Measurements from ENCODE around the gene MT1B. TPM values are rescaled to one million over a fixed set of nuclear protein-coding genes. Genes with fewer than 3 reads are reported as not detected.

The MT1B gene
- total RNA-seq, 1 experiment from 2014 or later: not detected

- DNase-seq (ENCODE audit: low read depth, low spot score): no peak
- no peak overlapping the region for H2AFZ ChIP-seq (ENCODE audit: low read depth, low read length, poor library complexity, severe bottlenecking)
- no peak for ATAC-seq
- no peaks in the 10 kb centered on the region for H3K9me3 ChIP-seq (ENCODE audit: control insufficient read depth in 1 of 2, insufficient read depth in 1 of 2, low read depth in 1 of 2, low read length in 2 of 2)
- no peak overlapping the region for H3K27ac ChIP-seq (ENCODE audit: low read depth, low read length)
- TF ChIP-seq SP1 (IDR thresholded peaks at IDR 0.05; ENCODE audit: low read depth) (no peak), MAX (IDR thresholded peaks at IDR 0.05) (no peak), JUND (IDR thresholded peaks at IDR 0.05) (no peak), RAD21 (IDR thresholded peaks at IDR 0.05; ENCODE audit: low read depth) (no peak), ELF1 (IDR thresholded peaks at IDR 0.05; ENCODE audit: borderline replicate concordance, low read depth) (no peak), REST (IDR thresholded peaks at IDR 0.05; ENCODE audit: low read depth) (no peak), EZH2phosphoT487 (IDR thresholded peaks at IDR 0.05; ENCODE audit: borderline replicate concordance) (no peak), CTCF (IDR thresholded peaks at IDR 0.05 in 2 of 3, conservative IDR thresholded peaks at IDR 0.05 in 1 of 3; ENCODE audit: borderline replicate concordance in 1 of 3, insufficient read depth in 1 of 3, low read depth in 2 of 3, low read length in 2 of 3) (no peak), SRF (IDR thresholded peaks at IDR 0.05; ENCODE audit: low read depth) (no peak), YY1 (IDR thresholded peaks at IDR 0.05; ENCODE audit: extremely low read depth, insufficient replicate concordance, low read depth, low read length) (no peak)
- H3K9me2 ChIP-seq (ENCODE audit: insufficient read depth): no peaks in the 10 kb centered on the region
- no peak overlapping the region for H3K9ac ChIP-seq (ENCODE audit: low read length)
- CTCF ChIA-PET: no interaction called here
- BruUV-seq (replicated peaks): no TSS peak
- H4K20me1 ChIP-seq (ENCODE audit: insufficient read depth): no peaks in the 10 kb centered on the region
- H3K4me2 ChIP-seq (ENCODE audit: low read length): no peak overlapping the region
- H3K4me1 ChIP-seq (ENCODE audit: control insufficient read depth in 1 of 2, insufficient read depth in 2 of 2, low read length in 2 of 2): peaks cover 16 to 25% of the 10 kb centered on the region in 2 experiments
- RAD21 ChIA-PET (ENCODE audit: low non-redundant PET in 1 of 2, low total read pairs in 2 of 2, uncharacterized antibody in 2 of 2, unreplicated experiment in 2 of 2): no interaction called here
- POLR2A ChIA-PET: no interaction called here
- no peaks in the 10 kb centered on the region for H3K36me3 ChIP-seq (ENCODE audit: control insufficient read depth in 1 of 2, insufficient read depth in 2 of 2, low read length in 2 of 2)
- no peaks in the 10 kb centered on the region for H3K79me2 ChIP-seq (ENCODE audit: insufficient read depth, low read length)
- no peaks in the 10 kb centered on the region for H3K27me3 ChIP-seq (ENCODE audit: insufficient read depth, low read length)
- no peak overlapping the region for H3K4me3 ChIP-seq (replicated peaks in 1 of 2; ENCODE audit: low read depth in 1 of 2, low read length in 2 of 2)
- intact Hi-C loops (cut with micrococcal nuclease): no loop called here
Measured at GRCh38 chr16:56649820-56650219, 1.9 kb upstream of the MT1B start.
